Naive thymus-derived CD8-positive, alpha-beta T cell (primary cell): ENCODE data around the gene BARHL1. TPM values are rescaled to one million over a fixed set of nuclear protein-coding genes. Genes with fewer than 3 reads are reported as not detected.

Source experiments
- ATAC-seq, 2 donors: fragments of 150-1000 bp; cut with Tn5 transposase in 1 of 2; sonication (Bioruptor Pico), chemical (Tn5 transposase) in 1 of 2; 1 replicate in 1 of 2; 2 replicates in 1 of 2; pipeline ENCODE4 v1.10.0; 2021; ENCODE audit warnings: mild to moderate bottlenecking in 2 of 2, moderate library complexity in 2 of 2
- POLR2A ChIA-PET: fragments of 350-600 bp; sonication (Branson Sonifier 250); formaldehyde crosslinking; loops from one replicate; lab custom pipeline; 2021; ENCODE audit warnings: antibody characterized with exemption; lab: Charles Lee
- DNase-seq, 10 donors: peaks; one replicate each; pipeline versions ENCODE4 v3.0.0 to v3.0.0-alpha.2; 2020 to 2022
- H3K27ac Mint-ChIP-seq, 10 donors: one replicate each; pipeline ENCODE4 v1.8.0; 2020 to 2022; ENCODE audit warnings: mild to moderate bottlenecking in 10 of 10, mixed read lengths in 10 of 10, moderate library complexity in 4 of 10, inconsistent platforms in 1 of 10
- H3K27me3 Mint-ChIP-seq, 5 donors: one replicate each; pipeline ENCODE4 v1.8.0; 2021 to 2022; ENCODE audit warnings: mixed read lengths in 5 of 5
- H3K36me3 Mint-ChIP-seq, 3 donors: one replicate each; pipeline ENCODE4 v1.8.0; 2020 to 2022; ENCODE audit warnings: mixed read lengths in 3 of 3, mild to moderate bottlenecking in 2 of 3, inconsistent platforms in 1 of 3
- H3K4me1 Mint-ChIP-seq, 4 donors: one replicate each; pipeline ENCODE4 v1.8.0; 2021 to 2022; ENCODE audit warnings: mixed read lengths in 4 of 4
- H3K4me3 Mint-ChIP-seq, 10 donors: one replicate each; pipeline ENCODE4 v1.8.0; 2020 to 2022; ENCODE audit warnings: mild to moderate bottlenecking in 10 of 10, mixed read lengths in 10 of 10, moderate library complexity in 6 of 10, inconsistent platforms in 1 of 10
- H3K9me3 Mint-ChIP-seq, 9 donors: one replicate each; pipeline ENCODE4 v1.8.0; 2020 to 2022; ENCODE audit warnings: mixed read lengths in 9 of 9, mild to moderate bottlenecking in 3 of 9, inconsistent platforms in 1 of 9, moderate library complexity in 1 of 9
- polyA plus RNA-seq, 3 donors: library from polyadenylated mRNA; unstranded; fragments of 300-500 nt; fragmentation: Illumina TruSeq; gene quantifications; one replicate each; pipeline ENCODE4 v1.2.3, GENCODE V29; 2021
- total RNA-seq, 8 experiments: library from RNA in 2 of 8; stranded (reverse) in 2 of 8; gene quantifications; one replicate each; pipeline ENCODE4 v1.2.3 and lab custom pipeline; 2021 to 2026

The BARHL1 gene
- total and polyA plus RNA-seq, 5 experiments from 2014 or later: not detected

GRCh38 chr9:132631280-132631679, 48.9 kb downstream of the BARHL1 start:
- H3K27me3 Mint-ChIP-seq: no peaks in the 10 kb centered on the region
- POLR2A ChIA-PET: no interaction called here
- no peaks in the 10 kb centered on the region for H3K9me3 Mint-ChIP-seq
- no peak overlapping the region for H3K27ac Mint-ChIP-seq
- ATAC-seq (no peak), DNase-seq (no peak)
- peaks cover 2 to 93% (median 38%) of the 10 kb centered on the region in 3 donors for H3K36me3 Mint-ChIP-seq
- H3K4me3 Mint-ChIP-seq: no peak overlapping the region
- no peaks in the 10 kb centered on the region for H3K4me1 Mint-ChIP-seq

GRCh38 chr9:132631685-132632084, 49.3 kb downstream of the BARHL1 start:
- Mint-ChIP-seq H3K4me1 (no peaks in the 10 kb centered on the region), H3K9me3 (no peaks in the 10 kb centered on the region), H3K27me3 (no peaks in the 10 kb centered on the region), H3K4me3 (no peak overlapping the region), H3K27ac (no peak overlapping the region), H3K36me3 (peaks cover 0 to 93% (median 36%) of the 10 kb centered on the region in 3 donors)
- POLR2A ChIA-PET: no interaction called here
- DNase-seq (no peak), ATAC-seq (no peak)

- Mint-ChIP-seq H3K9me3 (no peaks in the 10 kb centered on the region), H3K4me3 (no peak overlapping the region), H3K36me3 (peaks cover 0 to 93% (median 34%) of the 10 kb centered on the region in 3 donors), H3K27me3 (no peaks in the 10 kb centered on the region), H3K4me1 (no peaks in the 10 kb centered on the region), H3K27ac (peak overlapping the region in 2 of 10 donors; percentile 22 to 61)
- ATAC-seq: no peak
- no peak for DNase-seq
- POLR2A ChIA-PET: interaction anchor here (0.8 kb wide), 1 partner anchor 315 kb away, joined by 3 read pairs; no protein-coding TSS in a partner anchor
Observed at GRCh38 chr9:132632413-132633129, 50.2 kb downstream of the BARHL1 start.

GRCh38 chr9:132634327-132634726, 51.9 kb downstream of the BARHL1 start:
- ATAC-seq (no peak), DNase-seq (no peak)
- H3K36me3 Mint-ChIP-seq: peaks cover 3 to 93% (median 26%) of the 10 kb centered on the region in 3 donors
- H3K27ac Mint-ChIP-seq: no peak overlapping the region
- H3K4me3 Mint-ChIP-seq: no peak overlapping the region
- H3K9me3 Mint-ChIP-seq: no peaks in the 10 kb centered on the region
- POLR2A ChIA-PET: no interaction called here
- H3K4me1 Mint-ChIP-seq: no peaks in the 10 kb centered on the region
- no peaks in the 10 kb centered on the region for H3K27me3 Mint-ChIP-seq

- no peak for ATAC-seq
- no peak overlapping the region for H3K4me3 Mint-ChIP-seq
- peaks cover 9 to 92% (median 27%) of the 10 kb centered on the region in 3 donors for H3K36me3 Mint-ChIP-seq
- DNase-seq: no peak
- H3K9me3 Mint-ChIP-seq: no peaks in the 10 kb centered on the region
- no peak overlapping the region for H3K27ac Mint-ChIP-seq
- no peaks in the 10 kb centered on the region for H3K4me1 Mint-ChIP-seq
- POLR2A ChIA-PET: no interaction called here
- H3K27me3 Mint-ChIP-seq: no peaks in the 10 kb centered on the region
Observed at GRCh38 chr9:132637351-132637750, 54.9 kb downstream of the BARHL1 start.

GRCh38 chr9:132637801-132638200, 55.4 kb downstream of the BARHL1 start:
- ATAC-seq (no peak), DNase-seq (no peak)
- no peaks in the 10 kb centered on the region for H3K9me3 Mint-ChIP-seq
- no peaks in the 10 kb centered on the region for H3K4me1 Mint-ChIP-seq
- peaks cover 9 to 92% (median 27%) of the 10 kb centered on the region in 3 donors for H3K36me3 Mint-ChIP-seq
- no peaks in the 10 kb centered on the region for H3K27me3 Mint-ChIP-seq
- H3K4me3 Mint-ChIP-seq: no peak overlapping the region
- H3K27ac Mint-ChIP-seq: no peak overlapping the region
- POLR2A ChIA-PET: no interaction called here

GRCh38 chr9:132638240-132638639, 55.8 kb downstream of the BARHL1 start:
- Mint-ChIP-seq H3K27me3 (no peaks in the 10 kb centered on the region), H3K36me3 (peaks cover 9 to 93% (median 27%) of the 10 kb centered on the region in 3 donors), H3K4me1 (no peaks in the 10 kb centered on the region), H3K27ac (no peak overlapping the region), H3K4me3 (no peak overlapping the region), H3K9me3 (no peaks in the 10 kb centered on the region)
- POLR2A ChIA-PET: no interaction called here
- DNase-seq: no peak
- ATAC-seq: no peak

- ATAC-seq: no peak
Observed at GRCh38 chr9:132639322-132639721, 56.9 kb downstream of the BARHL1 start.

More at GRCh38 chr9:132639322-132639721, 56.9 kb downstream of the BARHL1 start:
- Mint-ChIP-seq H3K4me3 (no peak overlapping the region), H3K27ac (no peak overlapping the region), H3K4me1 (no peaks in the 10 kb centered on the region), H3K9me3 (no peaks in the 10 kb centered on the region), H3K36me3 (peaks cover 9 to 93% (median 29%) of the 10 kb centered on the region in 3 donors), H3K27me3 (no peaks in the 10 kb centered on the region)
- POLR2A ChIA-PET: no interaction called here
- no peak for DNase-seq

Other genes starting within 250 kb of the BARHL1 start
- 10 to 100 TPM; 80.5 to 84.8 TPM for gene SETX, start 227.6 kb upstream of the BARHL1 start, total RNA-seq
- gene SETX, start 227.6 kb upstream of the BARHL1 start, polyA plus RNA-seq: 10 to 100 TPM; 21.4 to 29.1 (median 25.9) TPM
- gene TTF1, start 175.8 kb upstream of the BARHL1 start, total RNA-seq: 10 to 100 TPM; 20.9 to 22.8 TPM
- gene TTF1, start 175.8 kb upstream of the BARHL1 start, polyA plus RNA-seq: 1 to 10 TPM; 5.7 to 7.1 (median 5.9) TPM
- not detected for gene CFAP77, start 172.4 kb upstream of the BARHL1 start, total RNA-seq
- gene CFAP77, start 172.4 kb upstream of the BARHL1 start, polyA plus RNA-seq: not detected
- gene DDX31, start 87.4 kb downstream of the BARHL1 start, total RNA-seq: 10 to 100 TPM; 25.1 to 25.2 TPM
- 1 to 10 TPM; 6.2 to 9.7 (median 7.6) TPM for gene DDX31, start 87.4 kb downstream of the BARHL1 start, polyA plus RNA-seq
- gene GTF3C4, start 87.9 kb downstream of the BARHL1 start, total RNA-seq: 10 to 100 TPM; 12.8 TPM
- 1 to 10 TPM; 3.1 to 3.5 (median 3.5) TPM for gene GTF3C4, start 87.9 kb downstream of the BARHL1 start, polyA plus RNA-seq